HG02970 (cell line): Measurements from ENCODE around the gene CMSS1.

Experiments used
- ATAC-seq: cut with Tn5 transposase; IDR thresholded peaks from one replicate; pipeline ENCODE4 v1.9.1; 2021; ENCODE audit warnings: mild to moderate bottlenecking, moderate library complexity, moderate number of reproducible peaks; ENCODE audit not compliant: unreplicated experiment, low FRiP score

Gene CMSS1

DNA sequence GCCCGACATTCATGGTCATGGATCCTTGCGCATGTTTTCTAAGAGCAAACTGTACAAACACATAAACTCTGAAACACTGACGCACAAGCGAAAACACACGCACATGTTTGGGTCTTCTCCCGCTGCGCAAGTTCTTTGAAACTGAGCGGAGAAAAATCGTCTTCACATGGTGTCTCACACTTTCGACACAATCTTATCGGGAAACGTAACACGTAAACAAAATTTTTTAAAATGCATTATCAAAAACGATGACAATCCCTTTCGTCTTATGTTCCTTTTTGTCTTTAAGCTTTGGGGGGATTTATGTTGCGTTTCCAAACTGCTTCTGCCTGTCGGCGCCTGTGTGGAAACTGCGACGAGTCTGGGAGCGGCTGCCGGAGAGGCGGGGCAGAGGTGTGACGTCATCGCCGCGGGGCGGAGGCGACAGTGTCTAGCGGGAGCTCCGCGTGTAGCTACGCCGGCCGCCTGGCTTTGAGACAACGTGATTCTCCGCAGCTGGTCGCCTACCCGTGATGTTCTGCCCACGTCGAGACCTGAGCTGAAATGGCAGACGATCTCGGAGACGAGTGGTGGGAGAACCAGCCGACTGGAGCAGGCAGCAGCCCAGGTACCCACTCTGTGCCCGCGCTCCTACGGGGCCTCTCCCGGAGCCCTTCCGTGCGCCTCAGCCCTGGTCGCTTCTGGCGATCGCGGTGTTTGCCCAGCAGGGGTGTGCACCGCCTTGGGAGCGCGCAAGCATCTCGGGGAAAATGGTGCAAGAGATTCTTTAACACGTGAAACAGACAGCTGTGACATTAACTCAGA, at the start of gene CMSS1:
TSS of gene CMSS1 (plus strand) at position 426 of the 804 bp plus-strand sequence.
- ATAC-seq: peak; percentile 96

DNA sequence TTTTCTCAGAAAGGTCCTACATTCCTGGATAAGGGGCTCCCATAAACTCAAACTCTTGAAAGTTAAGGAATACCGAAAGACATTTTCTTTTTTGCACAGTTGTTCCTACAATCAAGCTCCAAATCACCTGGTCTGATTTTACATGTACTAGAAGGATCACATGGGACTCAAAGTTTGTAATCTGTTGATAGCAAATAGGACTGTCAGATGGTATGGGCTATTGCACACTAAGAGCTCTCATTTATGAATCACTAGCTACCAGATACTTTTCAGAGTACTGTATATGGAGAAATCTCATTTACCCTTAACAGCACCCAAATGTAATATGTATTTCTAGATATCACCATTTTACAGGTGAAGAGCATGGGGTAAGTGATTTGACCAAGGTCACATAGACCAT, 49.5 kb upstream of the CMSS1 start:
- no peak for ATAC-seq

DNA sequence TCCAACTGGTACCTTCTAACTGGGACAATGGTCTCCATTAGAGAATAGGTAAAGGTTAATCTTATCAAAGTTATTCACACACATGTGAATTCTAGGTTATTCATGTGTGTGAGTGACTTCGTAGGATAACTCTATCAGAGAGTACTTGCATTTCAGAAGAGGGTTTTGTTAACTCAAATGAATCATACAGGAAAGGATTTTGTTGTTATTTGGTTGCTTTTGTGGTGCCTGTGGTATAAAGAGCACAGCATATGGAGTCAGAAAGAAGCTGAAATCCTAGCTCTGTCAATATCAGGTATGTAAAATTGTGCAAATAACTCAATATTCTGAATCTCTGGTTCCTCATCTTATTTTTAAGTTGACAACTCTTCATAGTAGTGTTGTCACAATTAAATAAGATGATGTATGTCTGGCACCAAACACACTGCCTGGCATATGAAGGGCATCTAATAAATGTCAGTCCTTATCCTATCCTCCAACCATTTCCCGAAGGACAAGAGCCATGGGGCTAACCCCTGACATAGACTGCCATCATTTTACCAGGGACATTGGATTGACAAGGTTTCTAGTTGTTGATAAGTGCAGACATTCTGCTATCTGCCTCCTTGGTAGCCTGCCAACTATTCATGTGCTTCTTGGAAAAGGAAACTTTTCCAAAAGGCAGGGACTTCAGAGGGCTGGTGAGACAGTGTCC, 48.7 kb upstream of the CMSS1 start:
- ATAC-seq: no peak

DNA sequence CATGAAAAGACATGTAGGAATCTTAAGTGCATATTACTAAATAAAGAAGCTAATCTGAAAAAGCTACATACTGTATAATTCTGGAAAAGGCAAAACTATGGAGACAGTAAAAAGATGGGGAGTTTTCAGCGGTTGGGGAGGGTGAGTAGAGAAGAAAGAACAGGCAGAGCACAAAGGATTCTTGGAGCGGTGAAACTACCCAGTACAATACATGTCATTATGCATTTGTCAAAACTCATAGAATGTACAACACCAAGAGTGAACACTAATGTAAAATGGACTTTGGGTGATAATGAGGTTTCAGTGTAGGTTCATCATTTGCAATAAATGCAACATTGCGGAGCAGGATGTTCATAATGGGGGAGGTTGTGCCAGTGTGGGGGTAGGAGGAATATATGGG, 45.5 kb upstream of the CMSS1 start:
- ATAC-seq: no peak

DNA sequence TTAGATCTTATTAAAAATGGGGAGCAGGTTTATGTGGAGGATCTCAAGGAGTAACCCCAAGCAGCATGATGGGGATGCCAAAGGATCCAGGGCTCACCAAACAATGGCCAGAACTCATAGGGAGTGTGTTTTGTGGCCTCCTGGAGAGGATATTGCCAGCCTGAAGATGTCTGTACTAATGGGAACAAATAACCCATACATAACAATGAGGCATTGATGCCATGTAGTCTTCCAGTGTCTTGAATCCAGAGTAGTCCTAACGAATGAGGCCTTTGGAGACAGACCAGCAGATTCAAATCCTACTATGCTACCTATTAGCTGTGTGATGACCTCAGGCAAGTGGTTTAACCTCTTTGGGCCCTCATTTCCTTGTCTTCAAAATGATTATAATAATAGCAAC, 45.0 kb upstream of the CMSS1 start:
- ATAC-seq: no peak

DNA sequence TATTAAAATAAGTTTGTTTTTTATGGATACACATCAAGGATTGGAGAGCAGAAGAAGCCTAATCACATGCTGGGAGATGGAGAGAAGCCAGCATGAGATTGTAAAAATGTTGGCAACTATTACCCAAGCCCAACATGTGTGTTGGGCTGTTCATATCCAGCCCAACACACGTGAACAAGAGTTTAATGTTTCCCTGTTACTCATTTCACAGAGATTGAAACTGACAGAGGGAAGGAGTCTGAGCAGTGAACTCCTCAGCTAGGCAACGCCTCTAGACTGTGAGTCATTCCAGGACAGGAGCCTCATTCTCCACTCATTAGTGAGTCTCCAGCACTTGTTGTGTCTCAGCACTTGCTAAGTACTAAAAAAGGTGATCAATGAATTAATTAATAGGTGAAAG, 43.2 kb upstream of the CMSS1 start:
- peak; percentile 77 for ATAC-seq

DNA sequence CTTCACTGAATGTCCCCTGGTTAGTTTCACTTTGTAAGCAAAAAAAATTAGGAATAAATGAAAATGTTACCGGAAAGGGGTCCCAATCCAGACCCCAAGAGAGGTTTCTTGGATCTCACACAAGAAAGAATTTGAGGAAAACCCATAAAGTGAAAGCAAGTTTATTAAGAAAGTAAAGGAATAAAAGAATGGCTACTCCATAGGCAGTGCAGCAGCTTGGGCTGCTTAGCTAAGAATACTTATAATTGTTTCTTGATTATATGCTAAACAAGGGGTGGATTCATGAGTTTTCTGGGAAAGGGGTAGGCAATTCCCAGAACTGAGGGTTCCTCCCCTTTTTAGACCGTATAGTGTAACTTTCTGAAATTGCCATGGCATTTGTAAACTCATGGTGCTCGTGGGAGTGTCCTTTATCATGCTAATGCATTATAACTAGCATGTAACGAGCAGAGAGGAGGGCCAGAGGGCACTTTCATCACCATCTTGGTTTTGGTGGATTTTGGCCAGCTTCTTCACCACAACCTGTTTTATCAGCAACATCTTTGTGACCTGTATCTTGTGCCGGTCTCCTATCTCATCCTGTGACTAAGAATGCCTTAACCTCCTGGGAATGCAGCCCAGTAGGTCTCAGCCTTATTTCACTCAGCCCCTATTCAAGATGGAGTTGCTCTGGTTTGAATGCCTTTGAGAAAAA, 41.0 kb upstream of the CMSS1 start:
- no peak for ATAC-seq

DNA sequence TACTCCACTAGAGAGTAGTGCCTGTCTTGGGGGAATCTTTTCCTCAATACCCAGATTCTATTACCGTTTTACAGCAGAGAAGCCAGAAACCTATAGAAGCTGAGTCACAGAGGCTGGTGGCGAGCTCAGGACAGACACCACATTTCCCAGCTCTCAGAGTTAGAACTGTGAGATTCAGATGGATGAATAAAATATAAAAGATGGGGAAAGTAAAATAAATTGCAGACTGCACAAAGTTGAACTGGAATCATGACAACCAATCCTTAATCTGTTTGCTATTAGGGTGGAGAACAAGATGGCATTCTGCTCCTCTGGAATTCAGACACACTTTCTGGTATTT, 40.5 kb upstream of the CMSS1 start:
- ATAC-seq: no peak

DNA sequence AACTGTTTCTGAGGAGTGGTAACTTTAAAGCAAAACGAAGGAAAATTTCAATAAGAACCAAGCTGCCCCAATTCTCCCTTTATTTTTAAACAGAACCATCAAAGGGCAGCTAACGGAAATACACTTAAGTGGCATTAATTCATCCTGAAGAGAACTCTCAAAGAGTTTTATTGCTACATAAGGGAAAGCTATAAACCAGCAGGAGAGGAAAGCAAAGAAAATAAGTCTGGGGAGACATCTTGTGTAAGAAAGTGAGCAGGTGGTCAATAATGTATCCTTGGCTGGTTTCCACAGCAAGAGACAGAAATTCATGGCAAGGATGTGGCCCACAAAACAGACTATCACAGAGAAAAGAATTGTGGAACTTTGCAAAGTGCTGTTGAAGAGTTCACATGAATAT, 40.0 kb upstream of the CMSS1 start:
- no peak for ATAC-seq

DNA sequence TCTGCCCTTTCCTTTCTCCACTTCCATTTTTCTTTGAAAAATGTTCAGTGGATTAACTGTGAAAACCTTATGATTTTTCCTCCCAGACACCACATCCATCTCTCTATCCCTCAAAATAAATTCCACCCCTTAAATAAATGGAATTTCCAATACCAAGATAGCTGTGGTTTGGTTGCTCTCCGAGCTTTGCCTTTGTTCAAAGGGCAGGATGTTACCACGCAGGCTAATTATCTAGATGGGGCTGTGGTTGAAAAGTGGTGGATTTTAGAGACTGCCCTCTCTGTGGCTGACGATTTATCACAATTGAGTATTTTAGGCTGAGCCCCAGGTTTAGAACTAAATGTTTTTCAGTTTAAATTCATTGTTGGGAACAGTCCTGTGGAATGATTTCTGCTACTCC, 36.9 kb upstream of the CMSS1 start:
- no peak for ATAC-seq

DNA sequence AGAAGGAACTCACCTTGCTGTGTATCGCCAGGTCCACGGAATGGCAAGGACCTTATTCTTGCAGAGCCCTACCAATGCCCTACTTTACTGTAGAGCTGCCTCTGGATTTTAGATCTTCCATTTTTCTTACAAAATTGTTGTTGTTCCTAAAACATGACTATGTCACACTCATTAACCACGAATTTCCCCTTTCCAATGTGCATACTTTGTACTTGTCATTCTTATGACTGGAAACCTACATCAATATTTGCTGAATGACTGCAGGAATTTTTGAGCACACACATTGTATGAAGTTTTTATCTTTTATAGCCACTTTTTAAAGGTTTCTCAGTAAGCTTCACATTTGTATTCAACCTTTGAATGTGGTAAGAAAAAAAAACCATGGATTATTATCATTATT, 35.9 kb upstream of the CMSS1 start:
- ATAC-seq: no peak

DNA sequence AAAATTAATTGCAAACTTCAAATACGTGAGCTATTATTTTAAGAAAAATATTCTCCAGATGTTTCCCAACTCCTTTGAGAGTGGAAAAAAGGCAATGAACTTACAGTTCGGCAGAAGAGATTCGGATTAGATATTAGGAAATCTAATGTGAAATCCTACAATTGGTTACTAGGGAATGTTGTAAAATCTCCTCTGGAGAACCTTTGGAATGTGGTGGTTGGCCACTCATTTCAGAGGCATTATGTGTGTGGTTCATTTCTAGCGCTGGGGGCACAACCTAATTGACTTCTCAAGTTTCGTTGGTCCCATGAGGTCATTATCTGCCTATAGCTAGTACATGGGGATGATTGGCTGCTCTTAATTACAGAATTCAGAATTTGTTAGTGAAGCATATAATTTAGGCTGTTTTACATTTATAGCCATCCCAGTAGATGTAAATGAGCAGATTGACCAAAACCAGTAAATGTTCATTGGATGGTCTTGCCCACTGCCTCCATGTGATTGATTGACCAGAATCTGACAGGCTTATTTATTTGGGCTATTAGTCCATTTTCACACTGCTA, 34.6 kb upstream of the CMSS1 start:
- no peak for ATAC-seq

DNA sequence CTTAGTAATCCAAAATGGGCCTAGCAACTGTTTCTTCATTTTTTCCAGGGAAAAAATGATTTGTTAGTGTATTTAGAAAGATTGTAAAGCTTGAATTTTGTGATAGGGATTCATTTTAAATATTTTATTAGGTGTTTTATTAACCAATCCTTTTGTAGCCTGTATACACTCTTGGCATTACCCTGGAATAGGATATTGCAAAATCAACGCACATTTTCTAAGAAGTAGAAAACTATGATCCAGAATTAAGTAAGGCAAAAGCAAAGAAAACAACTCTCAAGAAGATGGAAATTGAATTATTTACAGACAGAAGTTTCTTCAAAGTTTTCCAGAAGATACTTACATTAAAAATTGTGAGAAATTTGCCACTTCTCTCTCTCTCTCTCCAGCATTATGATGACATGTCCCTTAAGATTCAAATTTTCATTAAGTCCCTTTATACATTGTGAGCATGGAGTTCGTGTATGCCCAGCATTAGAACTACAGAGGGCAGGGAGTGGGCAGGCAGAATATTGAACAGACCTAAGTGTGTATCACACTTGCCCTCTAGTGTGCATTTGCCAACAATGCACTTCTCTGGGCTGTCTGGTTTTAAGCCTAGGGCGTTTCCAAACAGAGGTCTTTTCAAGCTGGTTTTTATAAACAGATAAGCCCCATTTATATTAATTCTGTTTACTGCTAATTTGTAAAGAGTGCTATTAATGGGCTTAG, 28.5 kb upstream of the CMSS1 start:
- ATAC-seq: no peak

DNA sequence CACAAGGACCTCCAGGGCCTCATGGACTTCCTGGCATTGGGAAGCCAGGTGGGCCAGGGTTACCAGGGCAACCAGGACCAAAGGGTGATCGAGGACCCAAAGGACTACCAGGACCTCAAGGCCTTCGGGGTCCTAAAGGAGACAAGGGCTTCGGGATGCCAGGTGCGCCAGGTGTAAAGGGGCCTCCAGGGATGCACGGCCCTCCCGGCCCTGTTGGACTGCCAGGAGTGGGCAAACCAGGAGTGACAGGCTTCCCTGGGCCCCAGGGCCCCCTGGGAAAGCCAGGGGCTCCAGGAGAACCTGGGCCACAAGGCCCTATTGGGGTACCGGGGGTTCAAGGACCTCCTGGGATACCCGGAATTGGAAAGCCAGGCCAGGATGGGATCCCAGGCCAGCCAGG, 23.2 kb upstream of the CMSS1 start:
- ATAC-seq: no peak

DNA sequence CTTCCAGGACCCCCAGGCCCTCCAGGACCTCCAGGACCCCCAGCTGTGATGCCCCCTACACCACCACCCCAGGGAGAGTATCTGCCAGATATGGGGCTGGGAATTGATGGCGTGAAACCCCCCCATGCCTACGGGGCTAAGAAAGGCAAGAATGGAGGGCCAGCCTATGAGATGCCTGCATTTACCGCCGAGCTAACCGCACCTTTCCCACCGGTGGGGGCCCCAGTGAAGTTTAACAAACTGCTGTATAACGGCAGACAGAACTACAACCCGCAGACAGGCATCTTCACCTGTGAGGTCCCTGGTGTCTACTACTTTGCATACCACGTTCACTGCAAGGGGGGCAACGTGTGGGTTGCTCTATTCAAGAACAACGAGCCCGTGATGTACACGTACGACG, 22.1 kb upstream of the CMSS1 start:
- ATAC-seq: no peak

DNA sequence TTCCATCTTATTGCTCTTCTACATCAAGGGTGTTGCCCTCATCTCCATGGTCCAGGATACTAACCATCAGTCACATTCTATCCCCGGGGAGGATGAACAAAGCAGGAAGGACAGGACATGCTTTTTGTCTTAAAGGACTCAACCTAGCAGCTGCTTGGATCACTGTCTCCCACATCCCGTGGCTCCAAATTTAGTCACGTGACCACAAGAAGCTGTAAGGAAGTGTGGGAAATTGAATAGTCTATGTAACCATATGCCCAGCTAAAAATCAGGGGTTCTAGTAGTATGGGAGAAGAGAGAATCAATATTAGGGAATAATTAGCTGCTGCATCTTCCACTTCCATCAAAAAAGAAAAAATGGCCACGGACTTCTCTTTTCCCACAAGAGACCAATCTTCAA, 18.2 kb upstream of the CMSS1 start:
- ATAC-seq: no peak

DNA sequence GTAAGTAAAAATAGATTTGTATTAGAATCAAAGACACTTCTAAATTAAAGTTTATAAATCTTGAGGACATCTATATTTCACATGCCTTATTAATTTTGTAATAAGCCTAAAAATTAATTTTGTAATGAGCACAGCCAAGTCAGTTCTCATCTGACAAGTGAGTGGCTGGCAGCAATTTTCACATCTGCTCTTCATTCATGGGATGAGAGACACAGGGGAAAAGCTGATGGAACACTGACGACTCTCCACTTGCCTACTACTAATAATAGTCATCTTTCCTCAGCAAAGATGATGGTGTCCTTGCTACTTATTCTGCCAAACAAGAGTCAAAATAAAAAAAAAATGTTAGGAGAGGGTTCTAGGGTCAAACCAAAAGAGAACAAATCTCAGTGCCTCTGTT, 14.4 kb upstream of the CMSS1 start:
- no peak for ATAC-seq

DNA sequence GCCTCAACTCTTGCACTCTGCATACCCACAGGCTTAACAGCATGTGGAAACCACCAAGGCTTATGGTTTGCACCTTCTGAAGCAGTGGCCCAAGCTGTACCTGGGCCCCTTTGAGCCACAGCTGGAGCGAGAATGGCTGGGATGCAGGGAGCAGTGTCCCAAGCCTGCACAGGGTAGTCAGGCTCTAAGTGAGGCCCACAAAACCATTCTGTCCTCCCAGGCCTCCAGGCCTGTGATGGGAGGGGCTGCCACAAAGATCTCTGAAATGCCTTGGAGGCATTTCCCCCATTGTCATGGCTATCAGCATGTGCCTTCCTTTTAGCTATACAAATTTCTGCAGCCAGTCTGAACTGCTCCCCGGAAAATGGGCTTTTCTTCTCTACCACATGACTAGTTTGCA, 12.5 kb upstream of the CMSS1 start:
- ATAC-seq: no peak

DNA sequence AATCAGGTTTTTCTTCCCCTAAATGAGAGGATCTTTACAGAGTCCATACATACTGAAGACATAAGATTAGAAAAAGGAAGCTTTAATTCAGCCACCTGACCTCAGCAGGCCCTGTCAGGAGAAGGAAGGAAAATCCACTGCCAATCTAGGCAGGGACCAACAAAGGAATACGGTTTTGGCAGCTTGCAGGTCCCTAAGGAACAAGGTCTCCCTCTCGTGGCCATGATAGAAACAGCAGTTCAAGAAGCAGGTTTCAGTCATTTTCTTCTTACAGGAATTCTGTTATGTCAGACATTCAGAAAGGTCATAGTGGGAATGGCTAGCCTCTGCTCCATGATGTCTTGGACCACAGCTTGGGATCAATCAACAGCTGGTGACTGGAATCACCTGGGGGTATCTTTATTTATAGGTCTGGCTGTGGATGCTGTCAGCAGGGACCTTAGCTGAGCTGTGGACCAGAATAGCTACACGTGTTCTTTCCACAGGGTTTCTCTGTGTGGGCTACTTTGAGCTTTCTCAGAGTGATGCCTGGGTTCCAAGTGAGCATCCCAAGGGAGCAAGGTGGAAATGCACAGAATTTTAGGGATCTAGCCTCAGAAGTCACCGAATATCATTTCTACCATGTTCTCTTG, 9.4 kb upstream of the CMSS1 start:
- ATAC-seq: no peak

DNA sequence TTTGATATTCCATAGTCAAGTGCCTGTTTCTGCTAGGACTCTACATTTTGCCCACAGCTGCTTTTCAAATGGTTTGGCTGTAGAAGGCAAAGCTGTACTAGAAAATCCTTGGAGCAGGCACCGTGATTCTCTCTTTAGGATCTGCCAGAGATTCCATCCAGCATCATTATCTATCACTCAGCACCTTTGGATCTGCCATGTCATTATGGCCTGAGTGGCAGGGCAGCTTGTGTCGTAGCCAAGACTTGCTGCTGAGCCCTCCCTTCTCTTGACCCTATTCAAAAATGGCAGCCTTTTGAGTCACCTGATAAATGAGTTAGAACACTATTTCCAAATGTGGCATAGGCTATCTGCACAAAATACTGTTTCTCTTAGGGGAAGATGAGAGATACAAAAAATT, 8.1 kb upstream of the CMSS1 start:
- ATAC-seq: no peak
